Neutrophil (primary cell): ENCODE results near the gene DACH1.

Experiments used
- H3K27ac ChIP-seq: fragments of 200-600 bp; sonication (generic); 2 replicates; pipeline ENCODE4 v1.5.1; 2016; ENCODE audit warnings: mild to moderate bottlenecking, moderate library complexity
- H3K27me3 ChIP-seq: fragments of 200-600 bp; sonication (generic); 2 replicates; pipeline ENCODE4 v1.6.0; 2016; ENCODE audit warnings: mild to moderate bottlenecking
- H3K36me3 ChIP-seq: fragments of 200-600 bp; sonication (generic); 2 replicates; pipeline ENCODE4 v1.5.1; 2017
- H3K4me1 ChIP-seq, 2 experiments: fragments of 200-600 bp in 1 of 2; sonication (generic) in 1 of 2; 1 replicate in 1 of 2; 2 replicates in 1 of 2; pipeline versions ENCODE4 v1.5.1 to v1.6.1; 2013 to 2016; ENCODE audit warnings: low read depth in 1 of 2, low read length in 1 of 2, mild to moderate bottlenecking in 1 of 2, moderate library complexity in 1 of 2; ENCODE audit not compliant: control insufficient read depth in 1 of 2, insufficient read depth in 1 of 2
- H3K4me3 ChIP-seq, 2 experiments: fragments of 200-600 bp in 1 of 2; sonication (generic) in 1 of 2; 1 replicate in 1 of 2; 2 replicates in 1 of 2; pipeline ENCODE4 v1.5.1; 2013 to 2016; ENCODE audit warnings: low read depth in 1 of 2, low read length in 1 of 2, mild to moderate bottlenecking in 1 of 2, moderate library complexity in 1 of 2
- H3K9me3 ChIP-seq: fragments of 200-600 bp; sonication (generic); 2 replicates; pipeline ENCODE4 v1.5.1; 2016
- CTCF ChIP-seq: fragments of 200-600 bp; sonication (generic); IDR thresholded peaks from 2 replicates; pipeline ENCODE4 v1.5.1; 2016; ENCODE audit warnings: antibody characterized with exemption

DACH1 gene

GRCh38 chr13:71395053-71395452 lies 472.0 kb downstream of the DACH1 start:
- no peaks in the 10 kb centered on the region for H3K4me1 ChIP-seq
- H3K9me3 ChIP-seq = no peaks in the 10 kb centered on the region
- H3K4me3 ChIP-seq = no peak overlapping the region
- H3K36me3 ChIP-seq = no peaks in the 10 kb centered on the region
- no peak overlapping the region for H3K27ac ChIP-seq
- H3K27me3 ChIP-seq = no peaks in the 10 kb centered on the region
- no peak for TF ChIP-seq CTCF

GRCh38 chr13:71394176-71394575 lies 472.8 kb downstream of the DACH1 start:
- Histone ChIP-seq H3K4me3 (no peak overlapping the region), H3K27ac (no peak overlapping the region), H3K4me1 (no peaks in the 10 kb centered on the region), H3K27me3 (no peaks in the 10 kb centered on the region), H3K36me3 (no peaks in the 10 kb centered on the region), H3K9me3 (no peaks in the 10 kb centered on the region)
- TF ChIP-seq CTCF = no peak
